ENCODE measurements around the gene TTC9. TPM values are rescaled to one million over a fixed set of nuclear protein-coding genes. Genes with fewer than 3 reads are reported as not detected.
A peak's percentile ranks its signal among the peaks of the same experiment; 100 is the strongest.

TTC9 gene
- 3.6 and 4.1 TPM in 2 replicates for total RNA-seq (2014; rRNA removed)
- percentile 61 among the genes with signal in this experiment for Bru-seq, nascent RNA
- percentile 59 among the genes with signal in this experiment for BruChase-seq, experiment 1, labeled RNA remaining after a 6-hour chase
- BruChase-seq, experiment 2, labeled RNA remaining after a 2-hour chase = percentile 55 among the genes with signal in this experiment
- long read RNA-seq, full-length matches to known transcripts = 74 of 92 reads
- long read RNA-seq, partial matches to known transcripts = 9 of 92 reads
- long read RNA-seq, other reads (novel, unspliced or antisense) = 9 of 92 reads

- H4K20me1 ChIP-seq (ENCODE audit: low read length) = no peaks in the 10 kb centered on the region
- H3K4me2 ChIP-seq (ENCODE audit: low read length) = peak within 1 kb of the TSS; percentile 98
- no peak for TF ChIP-seq CTCF (conservative IDR thresholded peaks at IDR 0.05; ENCODE audit: low read depth, low read length)
- TF ChIP-seq EZH2 (IDR thresholded peaks at IDR 0.05; ENCODE audit: low read length, unreplicated experiment) = peak; percentile 12
- intact Hi-C loops (cut with micrococcal nuclease) = loop anchor here (1.0 to 5.0 kb wide), 4 partner anchors 41 to 166 kb away; partner anchors contain the start of genes MAP3K9 and MED6
- H3K9me3 ChIP-seq (ENCODE audit: low read length) = no peaks in the 10 kb centered on the region
- H3K36me3 ChIP-seq (ENCODE audit: low read depth, low read length) = no peaks in the 10 kb centered on the region
- H3K9me2 ChIP-seq (replicated peaks; ENCODE audit: low read length) = no peaks in the 10 kb centered on the region
- H3K27ac ChIP-seq (ENCODE audit: low read length) = no peak within 1 kb of the TSS
- no peaks in the 10 kb centered on the region for H3K79me2 ChIP-seq (ENCODE audit: low read length)
- ATAC-seq (peak; percentile 43), DNase-seq (peak; percentile 8)
- H3K4me1 ChIP-seq (ENCODE audit: insufficient read depth, low read length) = peaks cover 13% of the 10 kb centered on the region; the same call in 1 of the 2 replicates
- H3K27me3 ChIP-seq (ENCODE audit: low read length) = peaks cover 30% of the 10 kb centered on the region
- H2AFZ ChIP-seq (ENCODE audit: low read length) = peak within 1 kb of the TSS; percentile 92
- H3K4me3 ChIP-seq (ENCODE audit: low read length) = peak within 1 kb of the TSS; percentile 85
- no peaks in the 10 kb centered on the region for H3F3A ChIP-seq (ENCODE audit: low read length, unreplicated experiment)
- no TSS peak for BruUV-seq (replicated peaks)
- H3K9ac ChIP-seq (ENCODE audit: low read length) = peak within 1 kb of the TSS; percentile 52
- ChIA-PET POLR2A (ENCODE audit: unreplicated experiment) (interaction anchor here (0.6 to 1.0 kb wide), 2 partner anchors 57 to 148 kb away, joined by 3 to 4 read pairs; no protein-coding TSS in a partner anchor), CTCF (interaction anchor here (0.6 to 1.6 kb wide), 2 partner anchors 64 to 176 kb away, joined by 5 to 9 read pairs; no protein-coding TSS in a partner anchor)
These were observed at the start of gene TTC9 for GRCh38 chr14:70641548-70642302. TTC9 (plus strand) TSS chr14:70641916; CDS start chr14:70642130, 214 bp downstream.

- Histone ChIP-seq H3K9me3 (ENCODE audit: low read length) (no peaks in the 10 kb centered on the region), H3K4me1 (ENCODE audit: insufficient read depth, low read length) (peaks cover 14% of the 10 kb centered on the region), H3K4me3 (ENCODE audit: low read length) (no peak overlapping the region), H3K4me2 (ENCODE audit: low read length) (no peak overlapping the region), H3K27ac (ENCODE audit: low read length) (no peak overlapping the region), H3K9ac (ENCODE audit: low read length) (no peak overlapping the region), H2AFZ (ENCODE audit: low read length) (no peak overlapping the region), H3F3A (ENCODE audit: low read length, unreplicated experiment) (no peaks in the 10 kb centered on the region), H3K9me2 (replicated peaks; ENCODE audit: low read length) (no peaks in the 10 kb centered on the region), H3K79me2 (ENCODE audit: low read length) (peaks cover 48% of the 10 kb centered on the region), H3K27me3 (ENCODE audit: low read length) (no peaks in the 10 kb centered on the region), H3K36me3 (ENCODE audit: low read depth, low read length) (peaks cover 70% of the 10 kb centered on the region), H4K20me1 (ENCODE audit: low read length) (peaks cover 9% of the 10 kb centered on the region; the same call in 1 of the 2 replicates)
- no peak for ATAC-seq
- DNase-seq = no peak
- POLR2A ChIA-PET (ENCODE audit: unreplicated experiment) = no interaction called here
- intact Hi-C loops (cut with micrococcal nuclease) = no loop called here
- TF ChIP-seq EZH2phosphoT487 (IDR thresholded peaks at IDR 0.05; ENCODE audit: borderline replicate concordance, low read length) (no peak), CTCF (conservative IDR thresholded peaks at IDR 0.05; ENCODE audit: low read depth, low read length) (no peak), EZH2 (IDR thresholded peaks at IDR 0.05; ENCODE audit: low read length, unreplicated experiment) (no peak)
- CTCF ChIA-PET = no interaction called here
- no TSS peak for BruUV-seq (replicated peaks)
These were observed 47.3 kb upstream of the TTC9 start for GRCh38 chr14:70594461-70594860.
